Adrenal gland (tissue), 19 donors: Measurements from ENCODE around the gene EFNA1. TPM values are rescaled to one million over a fixed set of nuclear protein-coding genes. Genes with fewer than 3 reads are reported as not detected.

Source experiments
- DNase-seq, 7 donors: peaks; one replicate each; pipeline ENCODE4 v3.0.0-alpha.2; 2019 to 2020
- H3K27ac ChIP-seq, 5 donors: fragments of 200-600 bp; sonication (generic) in 4 of 5; 1 replicate in 3 of 5; 2 replicates in 2 of 5; pipeline versions ENCODE4 v1.5.1 to v1.8.0; 2016 to 2020; ENCODE audit warnings: mild to moderate bottlenecking in 1 of 5
- H3K27me3 ChIP-seq: fragments of 200-600 bp; 2 replicates; pipeline ENCODE4 v1.8.0; 2021
- H3K36me3 ChIP-seq, 2 donors: fragments of 200-600 bp; replicated peaks in 1 of 2; 1 replicate in 1 of 2; 2 replicates in 1 of 2; pipeline versions ENCODE4 v1.5.1 to v1.8.0; 2018 to 2022
- H3K4me1 ChIP-seq, 2 donors: fragments of 200-600 bp; replicated peaks in 1 of 2; 1 replicate in 1 of 2; 2 replicates in 1 of 2; pipeline versions ENCODE4 v1.5.1 to v1.8.0; 2018 to 2021
- H3K4me3 ChIP-seq, 4 donors: fragments of 200-600 bp; sonication (generic) in 3 of 4; one replicate each; pipeline ENCODE4 v1.5.1; 2016 to 2018
- H3K9me3 ChIP-seq, 3 donors: fragments of 200-600 bp; sonication (generic) in 1 of 3; replicated peaks in 1 of 3; 1 replicate in 2 of 3; 2 replicates in 1 of 3; pipeline versions ENCODE4 v1.5.1 to v1.8.0; 2016 to 2021
- CTCF ChIP-seq, 6 experiments: fragments of 450-650 bp in 4 of 6; fragments of 200-600 bp in 2 of 6; sonication (generic) in 1 of 6; IDR thresholded peaks; 1 replicate in 5 of 6; 2 replicates in 1 of 6; pipeline versions ENCODE4 v1.5.1 to v1.8.0; 2016 to 2021; ENCODE audit warnings: antibody characterized with exemption in 6 of 6, mild to moderate bottlenecking in 2 of 6, moderate library complexity in 1 of 6
- POLR2A ChIP-seq, 2 donors: fragments of 450-650 bp; IDR thresholded peaks; one replicate each; pipeline ENCODE4 v1.6.1; 2017; ENCODE audit warnings: antibody characterized with exemption in 2 of 2, mild to moderate bottlenecking in 2 of 2, moderate library complexity in 1 of 2
- WGBS, 4 donors: extraction: QIAGEN DNeasy Blood & Tissue Kit in 2 of 4; methylation state at CpG; one replicate each; pipeline versions ENCODE4 v1.1.5 to v1.1.7; 2013 to 2017; 5-methylcytosine and 5-hydroxymethylcytosine counted together
- intact Hi-C, 2 donors: fragments of 100-400 bp; cut with DNase I; formaldehyde crosslinking; loops; one replicate each; pipeline versions ENCODE4 v1.14.1 to v1.15.0; 2022 to 2023
- long read RNA-seq, 10 donors: library from polyadenylated mRNA in 3 of 10; unstranded in 2 of 10; stranded (forward) in 1 of 10; transcript quantifications; one replicate each; pipeline ENCODE4 v2.0.0 and lab custom pipeline, GENCODE V29; 2021 to 2026
- polyA plus RNA-seq, 3 donors: library from polyadenylated mRNA; stranded (reverse); fragments of 200-250 nt in 2 of 3; fragments of 350-450 nt in 1 of 3; fragmentation: Illumina TruSeq in 1 of 3; extraction: RNeasy Lipid Tissue Mini Kit (QIAGEN cat#74804) in 1 of 3; gene quantifications; one replicate each; pipeline ENCODE4 v1.2.3, GENCODE V29; 2013 to 2014
- total RNA-seq, 9 donors: library from RNA; depleted of rRNA in 4 of 9; stranded (reverse); fragments of >200 nt in 4 of 9; fragments of 120-200 nt in 1 of 9; fragmentation: NEBNext Ultra II Directional in 1 of 9; extraction: Animal tissue kit (Norgen Biotek cat#: 25700) in 1 of 9; gene quantifications; one replicate each; pipeline versions ENCODE4 v1.1.0 to v1.2.4, GENCODE V29; 2013 to 2023
- donor health status: healthy with polysubstance abuse.
- donor health status: Bipolar disorder and iron deficiency.
- donor health status: DM: yes; HTN: yes; CAD: no.
- donor health status: DM: no; HTN: no; CAD: no.
- donor health status: DM: no; HTN: no; CAD: no.
- donor health status: DM: yes; HTN: yes; CAD: no.

Gene EFNA1
- total RNA-seq, result 10 to 100 TPM in 8 of 9 donors, 1 to 10 TPM in 1; 9.9 to 49.7 (median 27.7) TPM
- polyA plus RNA-seq, result 10 to 100 TPM in 2 of 3 donors, 1 to 10 TPM in 1; 6.6 to 35.9 (median 30.2) TPM
- long read RNA-seq, donor 1, partial matches to known transcripts, result 0 of 4 reads
- long read RNA-seq, donor 1, other reads (novel, unspliced or antisense), result 0 of 4 reads
- long read RNA-seq, donor 2, transcript EFNA1-202 (5 exons, 1,926 nt), result major isoform, 8 of 8 reads
- long read RNA-seq, donor 2, partial matches to known transcripts, result 0 of 8 reads
- long read RNA-seq, donor 2, other reads (novel, unspliced or antisense), result 0 of 8 reads
- long read RNA-seq, donor 3, partial matches to known transcripts, result 0 of 5 reads
- long read RNA-seq, donor 3, other reads (novel, unspliced or antisense), result 0 of 5 reads
- long read RNA-seq, donor 4, transcript EFNA1-202 (5 exons, 1,926 nt), result major isoform, 101 of 110 reads
- long read RNA-seq, donor 4, partial matches to known transcripts, result 4 of 110 reads
- long read RNA-seq, donor 4, other reads (novel, unspliced or antisense), result 3 of 110 reads
- long read RNA-seq, donor 5, transcript EFNA1-203 (4 exons, 1,288 nt), result minor isoform, 5 of 105 reads
- long read RNA-seq, donor 5, transcript EFNA1-201 (4 exons, 1,444 nt), result minor isoform, 5 of 105 reads
- long read RNA-seq, donor 5, transcript EFNA1-202 (5 exons, 1,926 nt), result major isoform, 89 of 105 reads
- long read RNA-seq, donor 5, partial matches to known transcripts, result 0 of 105 reads
- long read RNA-seq, donor 5, other reads (novel, unspliced or antisense), result 5 of 105 reads
- long read RNA-seq, donor 6, transcript EFNA1-202 (5 exons, 1,926 nt), result major isoform, 18 of 19 reads
- long read RNA-seq, donor 6, partial matches to known transcripts, result 0 of 19 reads
- long read RNA-seq, donor 6, other reads (novel, unspliced or antisense), result 1 of 19 reads
- long read RNA-seq, donor 7, partial matches to known transcripts, result 71 of 82 reads
- long read RNA-seq, donor 7, other reads (novel, unspliced or antisense), result 8 of 82 reads
- long read RNA-seq, donor 8, transcript EFNA1-202 (5 exons, 1,926 nt), result major isoform, 10 of 199 reads
- long read RNA-seq, donor 8, partial matches to known transcripts, result 174 of 199 reads
- long read RNA-seq, donor 8, other reads (novel, unspliced or antisense), result 15 of 199 reads
- long read RNA-seq, donor 9, transcript EFNA1-202 (5 exons, 1,926 nt), result major isoform, 7 of 118 reads
- long read RNA-seq, donor 9, partial matches to known transcripts, result 101 of 118 reads
- long read RNA-seq, donor 9, other reads (novel, unspliced or antisense), result 9 of 118 reads
- long read RNA-seq, donor 10, transcript EFNA1-202 (5 exons, 1,926 nt), result major isoform, 6 of 82 reads
- long read RNA-seq, donor 10, partial matches to known transcripts, result 75 of 82 reads
- long read RNA-seq, donor 10, other reads (novel, unspliced or antisense), result 0 of 82 reads

GRCh38 chr1:155127105-155127966 is at the start of gene EFNA1:
Gene EFNA1, plus strand, starts transcription at chr1:155127876. Its CDS starts 102 bp downstream, at chr1:155127978.
- H3K9me3 ChIP-seq, result no peaks in the 10 kb centered on the region
- peak in 6 of 7 donors; percentile 54 to 86 (median 68) for DNase-seq
- H3K4me1 ChIP-seq, result peaks cover 28 to 39% of the 10 kb centered on the region in 2 donors
- TF ChIP-seq CTCF (IDR thresholded peaks at IDR 0.05) (no peak), POLR2A (IDR thresholded peaks at IDR 0.05) (peak; percentile 14 to 71)
- H3K4me3 ChIP-seq, result peak within 1 kb of the TSS in 3 of 4 donors; percentile 28 to 71 (median 45)
- 0 to 1% (median 1%) methylated on average over 43 to 76 of the region's 76 CpGs for WGBS, 4 donors
- intact Hi-C loops, result loop anchor here in 1 of 2 donors (5.0 kb wide), 1 partner anchor 35 kb away; no protein-coding TSS in a partner anchor
- H3K27me3 ChIP-seq, result no peaks in the 10 kb centered on the region
- H3K27ac ChIP-seq, result peak within 1 kb of the TSS; percentile 17 to 81 (median 70)
- H3K36me3 ChIP-seq, result peaks cover 0 to 13% of the 10 kb centered on the region in 2 donors

GRCh38 chr1:155078469-155079209 is 49.0 kb upstream of the EFNA1 start, which contains the start of gene EFNA3:
Gene EFNA3, plus strand, starts transcription at chr1:155078837. Its CDS starts 105 bp downstream, at chr1:155078942.
- Histone ChIP-seq H3K4me3 (peak within 1 kb of the TSS in 1 of 4 donors; percentile 57), H3K4me1 (peaks cover 28 to 46% of the 10 kb centered on the region in 2 donors)
- TF ChIP-seq POLR2A (IDR thresholded peaks at IDR 0.05), result no peak
- TF ChIP-seq CTCF (IDR thresholded peaks at IDR 0.05), result no peak

GRCh38 chr1:155079210-155079486 is 48.5 kb upstream of the EFNA1 start:
- DNase-seq, result no peak
- H3K27me3 ChIP-seq, result peaks cover 44% of the 10 kb centered on the region
- 0 to 7% (median 6%) methylated on average over 5 to 10 of the region's 10 CpGs; no CpG with 5 or more reads in 1 of the 4 donors for WGBS, 4 donors
- intact Hi-C loops, result no loop called here
- H3K4me3 ChIP-seq, result peak overlapping the region in 1 of 4 donors; percentile 57
- no peak overlapping the region for H3K27ac ChIP-seq
- TF ChIP-seq CTCF (IDR thresholded peaks at IDR 0.05), result no peak
- no peaks in the 10 kb centered on the region for H3K36me3 ChIP-seq
- H3K9me3 ChIP-seq, result no peaks in the 10 kb centered on the region
- peaks cover 28 to 48% of the 10 kb centered on the region in 2 donors for H3K4me1 ChIP-seq

More at GRCh38 chr1:155078469-155079209, 49.0 kb upstream of the EFNA1 start, which contains the start of gene EFNA3:
- peak in 5 of 7 donors; percentile 52 to 75 (median 62) for DNase-seq
- intact Hi-C loops, result no loop called here
- 1 to 14% (median 2%) methylated on average over 1 to 56 of the region's 59 CpGs for WGBS, 4 donors
- Histone ChIP-seq H3K27me3 (peaks cover 39% of the 10 kb centered on the region), H3K27ac (no peak within 1 kb of the TSS), H3K36me3 (no peaks in the 10 kb centered on the region), H3K9me3 (no peaks in the 10 kb centered on the region)
